ENCODE results near the gene NCAM2.

DNA sequence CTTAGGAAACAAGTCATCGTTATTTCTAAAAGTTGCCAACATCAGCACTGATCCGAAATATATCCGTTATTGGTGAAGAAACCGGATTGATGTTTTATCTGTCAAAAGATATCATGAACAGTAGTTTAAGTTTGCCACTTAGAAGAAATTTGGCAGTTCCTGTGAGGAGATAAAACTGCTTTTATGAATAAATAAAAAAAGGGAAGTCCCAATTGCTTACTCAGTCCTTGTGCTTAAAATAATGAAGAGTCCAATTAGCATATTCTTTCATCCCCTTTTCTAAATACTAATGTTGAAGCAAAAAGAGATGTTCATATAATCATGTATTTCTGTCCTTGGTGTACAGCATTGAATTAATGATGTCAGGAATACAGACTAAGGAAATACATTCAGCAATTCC, 164.6 kb downstream of the NCAM2 start:
- TF ChIP-seq, protein P1, sequence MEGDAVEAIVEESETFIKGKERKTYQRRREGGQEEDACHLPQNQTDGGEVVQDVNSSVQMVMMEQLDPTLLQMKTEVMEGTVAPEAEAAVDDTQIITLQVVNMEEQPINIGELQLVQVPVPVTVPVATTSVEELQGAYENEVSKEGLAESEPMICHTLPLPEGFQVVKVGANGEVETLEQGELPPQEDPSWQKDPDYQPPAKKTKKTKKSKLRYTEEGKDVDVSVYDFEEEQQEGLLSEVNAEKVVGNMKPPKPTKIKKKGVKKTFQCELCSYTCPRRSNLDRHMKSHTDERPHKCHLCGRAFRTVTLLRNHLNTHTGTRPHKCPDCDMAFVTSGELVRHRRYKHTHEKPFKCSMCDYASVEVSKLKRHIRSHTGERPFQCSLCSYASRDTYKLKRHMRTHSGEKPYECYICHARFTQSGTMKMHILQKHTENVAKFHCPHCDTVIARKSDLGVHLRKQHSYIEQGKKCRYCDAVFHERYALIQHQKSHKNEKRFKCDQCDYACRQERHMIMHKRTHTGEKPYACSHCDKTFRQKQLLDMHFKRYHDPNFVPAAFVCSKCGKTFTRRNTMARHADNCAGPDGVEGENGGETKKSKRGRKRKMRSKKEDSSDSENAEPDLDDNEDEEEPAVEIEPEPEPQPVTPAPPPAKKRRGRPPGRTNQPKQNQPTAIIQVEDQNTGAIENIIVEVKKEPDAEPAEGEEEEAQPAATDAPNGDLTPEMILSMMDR (IDR thresholded peaks at IDR 0.05; ENCODE audit: low read length): no peak
- no peak for TF ChIP-seq EZH2 (IDR thresholded peaks at IDR 0.05; ENCODE audit: borderline replicate concordance, low read length)

All from OCI-LY1 (cell line).